ENCODE measurements around the gene CASQ2. TPM values are rescaled to one million over a fixed set of nuclear protein-coding genes. Genes with fewer than 3 reads are reported as not detected.

Gene CASQ2
- total and polyA plus RNA-seq, 2 donors (not counting 1 experiment from before 2014, with no cell fraction given): not detected

- H3K27ac ChIP-seq (ENCODE audit: low read length in 2 of 2): no peak overlapping the region
- H2AFZ ChIP-seq (ENCODE audit: insufficient read depth, low read depth, low read length, poor library complexity, severe bottlenecking): no peak overlapping the region
- H3K4me1 ChIP-seq (ENCODE audit: control insufficient read depth in 2 of 2, insufficient read depth in 2 of 2, low read length in 2 of 2): no peaks in the 10 kb centered on the region
- TF ChIP-seq EZH2 (IDR thresholded peaks at IDR 0.05; ENCODE audit: borderline replicate concordance, insufficient read depth, low read depth, low read length, poor library complexity, severe bottlenecking): no peak
- TF ChIP-seq, protein P1, sequence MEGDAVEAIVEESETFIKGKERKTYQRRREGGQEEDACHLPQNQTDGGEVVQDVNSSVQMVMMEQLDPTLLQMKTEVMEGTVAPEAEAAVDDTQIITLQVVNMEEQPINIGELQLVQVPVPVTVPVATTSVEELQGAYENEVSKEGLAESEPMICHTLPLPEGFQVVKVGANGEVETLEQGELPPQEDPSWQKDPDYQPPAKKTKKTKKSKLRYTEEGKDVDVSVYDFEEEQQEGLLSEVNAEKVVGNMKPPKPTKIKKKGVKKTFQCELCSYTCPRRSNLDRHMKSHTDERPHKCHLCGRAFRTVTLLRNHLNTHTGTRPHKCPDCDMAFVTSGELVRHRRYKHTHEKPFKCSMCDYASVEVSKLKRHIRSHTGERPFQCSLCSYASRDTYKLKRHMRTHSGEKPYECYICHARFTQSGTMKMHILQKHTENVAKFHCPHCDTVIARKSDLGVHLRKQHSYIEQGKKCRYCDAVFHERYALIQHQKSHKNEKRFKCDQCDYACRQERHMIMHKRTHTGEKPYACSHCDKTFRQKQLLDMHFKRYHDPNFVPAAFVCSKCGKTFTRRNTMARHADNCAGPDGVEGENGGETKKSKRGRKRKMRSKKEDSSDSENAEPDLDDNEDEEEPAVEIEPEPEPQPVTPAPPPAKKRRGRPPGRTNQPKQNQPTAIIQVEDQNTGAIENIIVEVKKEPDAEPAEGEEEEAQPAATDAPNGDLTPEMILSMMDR (IDR thresholded peaks at IDR 0.05): no peak
- ChIA-PET POLR2A (no interaction called here), CTCF (no interaction called here)
- Mint-ChIP-seq H3K27me3 (no peaks in the 10 kb centered on the region), H3K4me3 (no peak overlapping the region), H3K9me3 (ENCODE audit: insufficient read depth) (no peaks in the 10 kb centered on the region), H3K27ac (no peak overlapping the region), H3K4me1 (peaks cover 2% of the 10 kb centered on the region)
- no peaks in the 10 kb centered on the region for H3K79me2 ChIP-seq (ENCODE audit: control insufficient read depth, insufficient read depth, low read length)
- H3K9me3 ChIP-seq (ENCODE audit: control extremely low read depth in 1 of 3, control insufficient read depth in 2 of 3, insufficient read depth in 1 of 3, low read length in 2 of 3): no peaks in the 10 kb centered on the region
- no peaks in the 10 kb centered on the region for H4K20me1 ChIP-seq (ENCODE audit: control insufficient read depth, insufficient read depth, low read length, poor library complexity, severe bottlenecking)
- ATAC-seq (ENCODE audit: low read depth): no peak
- H3K9ac ChIP-seq (ENCODE audit: low read length): no peak overlapping the region
- no peaks in the 10 kb centered on the region for H3K36me3 ChIP-seq (replicated peaks in 1 of 2; ENCODE audit: control extremely low read depth in 1 of 2, control insufficient read depth in 1 of 2, extremely low read depth in 1 of 2, insufficient read depth in 2 of 2, low read length in 1 of 2)
- no peak overlapping the region for H3K4me3 ChIP-seq (ENCODE audit: control extremely low read depth in 1 of 5, extremely low read depth in 1 of 5, insufficient read depth in 1 of 5, low read depth in 2 of 5, low read length in 4 of 5)
- H3K4me2 ChIP-seq (replicated peaks; ENCODE audit: low read depth, low read length, poor library complexity, severe bottlenecking): no peak overlapping the region
- no peak for DNase-seq
- intact Hi-C loops (cut with micrococcal nuclease): no loop called here
- no peaks in the 10 kb centered on the region for H3K27me3 ChIP-seq (replicated peaks in 1 of 4; ENCODE audit: control extremely low read depth in 1 of 4, control insufficient read depth in 3 of 4, insufficient read depth in 4 of 4, low read length in 3 of 4)
Observed at GRCh38 chr1:115726570-115726969, 41.9 kb downstream of the CASQ2 start.

- no peak for TF ChIP-seq EZH2 (IDR thresholded peaks at IDR 0.05; ENCODE audit: borderline replicate concordance, insufficient read depth, low read depth, low read length, poor library complexity, severe bottlenecking)
- TF ChIP-seq, protein P1 (IDR thresholded peaks at IDR 0.05): no peak
- intact Hi-C loops (cut with micrococcal nuclease): no loop called here
- ChIA-PET CTCF (no interaction called here), POLR2A (no interaction called here)
- Histone ChIP-seq H3K4me1 (ENCODE audit: control insufficient read depth in 2 of 2, insufficient read depth in 2 of 2, low read length in 2 of 2) (no peaks in the 10 kb centered on the region), H3K79me2 (ENCODE audit: control insufficient read depth, insufficient read depth, low read length) (no peaks in the 10 kb centered on the region), H3K27ac (ENCODE audit: low read length in 2 of 2) (no peak overlapping the region), H3K4me2 (replicated peaks; ENCODE audit: low read depth, low read length, poor library complexity, severe bottlenecking) (no peak overlapping the region), H3K27me3 (replicated peaks in 1 of 4; ENCODE audit: control extremely low read depth in 1 of 4, control insufficient read depth in 3 of 4, insufficient read depth in 4 of 4, low read length in 3 of 4) (no peaks in the 10 kb centered on the region), H3K4me3 (ENCODE audit: control extremely low read depth in 1 of 5, extremely low read depth in 1 of 5, insufficient read depth in 1 of 5, low read depth in 2 of 5, low read length in 4 of 5) (no peak overlapping the region), H3K9me3 (ENCODE audit: control extremely low read depth in 1 of 3, control insufficient read depth in 2 of 3, insufficient read depth in 1 of 3, low read length in 2 of 3) (no peaks in the 10 kb centered on the region), H3K36me3 (replicated peaks in 1 of 2; ENCODE audit: control extremely low read depth in 1 of 2, control insufficient read depth in 1 of 2, extremely low read depth in 1 of 2, insufficient read depth in 2 of 2, low read length in 1 of 2) (no peaks in the 10 kb centered on the region), H2AFZ (ENCODE audit: insufficient read depth, low read depth, low read length, poor library complexity, severe bottlenecking) (no peak overlapping the region), H3K9ac (ENCODE audit: low read length) (no peak overlapping the region), H4K20me1 (ENCODE audit: control insufficient read depth, insufficient read depth, low read length, poor library complexity, severe bottlenecking) (no peaks in the 10 kb centered on the region)
- H3K27ac Mint-ChIP-seq: no peak overlapping the region
- no peaks in the 10 kb centered on the region for H3K27me3 Mint-ChIP-seq
- H3K4me1 Mint-ChIP-seq: peaks cover 2% of the 10 kb centered on the region
- ATAC-seq (ENCODE audit: low read depth) (no peak), DNase-seq (no peak)
- no peaks in the 10 kb centered on the region for H3K9me3 Mint-ChIP-seq (ENCODE audit: insufficient read depth)
- 90% methylated on average over 3 of the region's 3 CpGs for WGBS (ENCODE audit: insufficient coverage)
- H3K4me3 Mint-ChIP-seq: no peak overlapping the region
Observed at GRCh38 chr1:115726161-115726560, 42.4 kb downstream of the CASQ2 start.
